Measurements from ENCODE around the gene TRIM50.
"Not testable (repeated sequence)": the region's sequence is repeated elsewhere in the genome, so short reads cannot be mapped to it uniquely, and the experiment has no call there.

- TF ChIP-seq CTCF (IDR thresholded peaks at IDR 0.05; ENCODE audit: low read depth, low read length, missing input control); REST (IDR thresholded peaks at IDR 0.05); MAX (IDR thresholded peaks at IDR 0.05); EGR1 (IDR thresholded peaks at IDR 0.05; ENCODE audit: low read depth in 2 of 2): not testable (repeated sequence)
Measured at GRCh38 chr7:73327922-73328321, at the start of gene TRIM50, which contains the start of gene FKBP6.

Measured in liver (tissue), 3 donors.